H1 (cell line): ENCODE measurements around the gene LY6G5B. TPM values are rescaled to one million over a fixed set of nuclear protein-coding genes. Genes with fewer than 3 reads are reported as not detected.

Experiments used
- CTCF ChIA-PET: fragments of 300-600 bp; sonication (Branson Sonifier 250); formaldehyde crosslinking; loops from one replicate; lab custom pipeline; 2021; ENCODE audit not compliant: partially characterized antibody; lab: Charles Lee
- POLR2A ChIA-PET: fragments of 300-600 bp; sonication (Branson Sonifier 250); formaldehyde crosslinking; loops from one replicate; lab custom pipeline; 2021; ENCODE audit warnings: inconsistent platforms; ENCODE audit not compliant: partially characterized antibody; lab: Charles Lee
- DNase-seq, 2 experiments: peaks; one replicate each; pipeline versions ENCODE4 v3.0.0 to v3.0.0-alpha.2; 2010 to 2022; ENCODE audit warnings: low spot score in 2 of 2, low read depth in 1 of 2, mixed read lengths in 1 of 2
- FAIRE-seq: peaks from 2 replicates; lab custom pipeline; 2011; peaks lifted over from hg19 to GRCh38; lab: Jason Lieb, UNC
- H2AFZ ChIP-seq: 2 replicates; pipeline ENCODE4 v1.8.1; 2012; ENCODE audit warnings: low read length, inconsistent platforms
- H2AK5ac ChIP-seq: 2 replicates; pipeline ENCODE4 v1.6.1; 2013; ENCODE audit warnings: low read depth, low read length
- H2BK120ac ChIP-seq: replicated peaks from 2 replicates; pipeline ENCODE3; 2013; ENCODE audit warnings: low read depth, low read length, inconsistent platforms
- H2BK12ac ChIP-seq: 2 replicates; pipeline ENCODE4 v1.6.1; 2013; ENCODE audit warnings: low read depth, low read length
- H2BK15ac ChIP-seq: 2 replicates; pipeline ENCODE4 v1.6.1; 2013; ENCODE audit warnings: low read length
- H2BK20ac ChIP-seq: 2 replicates; pipeline ENCODE4 v1.6.1; 2013; ENCODE audit warnings: low read length
- H2BK5ac ChIP-seq: 2 replicates; pipeline ENCODE4 v1.6.1; 2013; ENCODE audit warnings: low read depth, low read length
- H3K14ac ChIP-seq: 2 replicates; pipeline ENCODE4 v1.6.1; 2013; ENCODE audit warnings: inconsistent platforms; ENCODE audit not compliant: insufficient read length
- H3K18ac ChIP-seq: 2 replicates; pipeline ENCODE4 v1.6.1; 2013; ENCODE audit warnings: low read length; ENCODE audit errors: extremely low read depth
- H3K23ac ChIP-seq: 2 replicates; pipeline ENCODE4 v1.6.1; 2013; ENCODE audit warnings: inconsistent platforms; ENCODE audit not compliant: insufficient read length
- H3K23me2 ChIP-seq: 2 replicates; pipeline ENCODE4 v1.6.1; 2013; ENCODE audit warnings: low read depth, low read length
- H3K27ac ChIP-seq: 2 replicates; pipeline ENCODE4 v1.6.1; 2011; ENCODE audit warnings: low read depth, low read length, inconsistent platforms
- H3K27me3 ChIP-seq, 4 experiments: replicated peaks in 1 of 4; 1 replicate in 1 of 4; 2 replicates in 3 of 4; pipeline versions ENCODE4 v1.6.1 to v1.8.1; 2011 to 2013; ENCODE audit warnings: low read length in 3 of 4, mild to moderate bottlenecking in 3 of 4, inconsistent platforms in 2 of 4, mixed read lengths in 2 of 4, moderate library complexity in 1 of 4; ENCODE audit not compliant: control insufficient read depth in 3 of 4, insufficient read depth in 3 of 4; ENCODE audit errors: extremely low read depth in 1 of 4
- H3K36me3 ChIP-seq, 4 experiments: 2 replicates each; pipeline versions ENCODE4 v1.6.1 to v1.8.1; 2011 to 2013; ENCODE audit warnings: mild to moderate bottlenecking in 4 of 4, low read length in 3 of 4, moderate library complexity in 2 of 4, control low read depth in 1 of 4, inconsistent platforms in 1 of 4; ENCODE audit not compliant: insufficient read depth in 4 of 4, control insufficient read depth in 2 of 4
- H3K4ac ChIP-seq: replicated peaks from 2 replicates; pipeline ENCODE3; 2013; ENCODE audit warnings: low read length, low read depth, mixed read lengths, inconsistent platforms; ENCODE audit not compliant: insufficient read length
- H3K4me1 ChIP-seq, 4 experiments: replicated peaks in 1 of 4; 1 replicate in 1 of 4; 2 replicates in 3 of 4; pipeline versions ENCODE4 v1.6.1 to v1.8.1; 2011 to 2013; ENCODE audit warnings: low read length in 3 of 4, inconsistent platforms in 2 of 4, mixed read lengths in 1 of 4; ENCODE audit not compliant: insufficient read depth in 4 of 4, control insufficient read depth in 3 of 4
- H3K4me2 ChIP-seq, 2 experiments: 2 replicates each; pipeline versions ENCODE4 v1.6.1 to v1.8.1; 2011 to 2013; ENCODE audit warnings: low read depth in 2 of 2, low read length in 2 of 2, control low read depth in 1 of 2, inconsistent platforms in 1 of 2, mild to moderate bottlenecking in 1 of 2; ENCODE audit not compliant: insufficient read depth in 1 of 2
- H3K4me3 ChIP-seq, 4 experiments: fragments of 200-600, 300-600 bp in 1 of 4; sonication (generic), shearing (Covaris generic), sonication (Bioruptor Twin) in 1 of 4; 2 replicates each; pipeline versions ENCODE4 v1.5.1 to v1.8.1; 2011 to 2016; ENCODE audit warnings: low read length in 4 of 4, low read depth in 3 of 4, control low read depth in 2 of 4, inconsistent platforms in 2 of 4, mild to moderate bottlenecking in 2 of 4, mixed read lengths in 1 of 4, moderate library complexity in 1 of 4; ENCODE audit not compliant: insufficient read depth in 2 of 4; ENCODE audit errors: extremely low read depth in 1 of 4
- H3K56ac ChIP-seq: replicated peaks from 2 replicates; pipeline ENCODE3; 2013; ENCODE audit warnings: low read depth, mild to moderate bottlenecking, mixed read lengths, low read length, inconsistent platforms; ENCODE audit not compliant: insufficient read length
- H3K79me1 ChIP-seq: 2 replicates; pipeline ENCODE4 v1.6.1; 2013; ENCODE audit warnings: low read depth, low read length, control low read depth
- H3K79me2 ChIP-seq, 2 experiments: 2 replicates each; pipeline versions ENCODE4 v1.6.1 to v1.8.1; 2012 to 2013; ENCODE audit warnings: low read length in 2 of 2, mild to moderate bottlenecking in 2 of 2, inconsistent platforms in 1 of 2; ENCODE audit not compliant: insufficient read depth in 2 of 2, control insufficient read depth in 1 of 2
- H3K9ac ChIP-seq, 4 experiments: replicated peaks in 1 of 4; 1 replicate in 1 of 4; 2 replicates in 3 of 4; pipeline versions ENCODE4 v1.6.1 to v1.8.1; 2011 to 2013; ENCODE audit warnings: low read depth in 3 of 4, low read length in 3 of 4, control low read depth in 2 of 4, mild to moderate bottlenecking in 2 of 4, moderate library complexity in 2 of 4, inconsistent platforms in 1 of 4; ENCODE audit errors: extremely low read depth in 1 of 4
- H3K9me3 ChIP-seq, 2 experiments: 2 replicates each; pipeline versions ENCODE4 v1.6.1 to v1.8.1; 2012 to 2013; ENCODE audit warnings: mild to moderate bottlenecking in 2 of 2, moderate library complexity in 2 of 2, control low read depth in 1 of 2, inconsistent platforms in 1 of 2, low read depth in 1 of 2, low read length in 1 of 2, mixed read lengths in 1 of 2; ENCODE audit not compliant: insufficient read depth in 2 of 2
- H4K20me1 ChIP-seq, 2 experiments: replicated peaks in 1 of 2; 2 replicates each; pipeline versions ENCODE3 to v1.8.1; 2011 to 2013; ENCODE audit warnings: inconsistent platforms in 2 of 2, low read length in 2 of 2, mild to moderate bottlenecking in 1 of 2; ENCODE audit not compliant: insufficient read depth in 2 of 2, control insufficient read depth in 1 of 2
- H4K5ac ChIP-seq: 2 replicates; pipeline ENCODE4 v1.6.1; 2013; ENCODE audit warnings: low read length, low read depth, mixed read lengths, inconsistent platforms; ENCODE audit not compliant: insufficient read length
- H4K8ac ChIP-seq: 2 replicates; pipeline ENCODE4 v1.8.0; 2013; ENCODE audit warnings: mild to moderate bottlenecking, moderate library complexity, low read length, inconsistent platforms; ENCODE audit not compliant: insufficient read depth; ENCODE audit errors: extremely low read depth
- H4K91ac ChIP-seq: replicated peaks from 2 replicates; pipeline ENCODE3; 2013; ENCODE audit warnings: low read length, mixed read lengths, inconsistent platforms; ENCODE audit not compliant: insufficient read length
- BCL11A ChIP-seq, 2 experiments: IDR thresholded peaks; one replicate each; pipeline ENCODE4 v1.6.1; 2011; ENCODE audit warnings: low read depth in 2 of 2, low read length in 2 of 2, mild to moderate bottlenecking in 2 of 2
- CEBPB ChIP-seq: IDR thresholded peaks from 2 replicates; pipeline ENCODE4 v1.6.1; 2012; ENCODE audit warnings: low read depth, low read length
- CREB1 ChIP-seq: IDR thresholded peaks from 2 replicates; pipeline ENCODE4 v1.6.1; 2012; ENCODE audit warnings: inconsistent platforms
- CTBP2 ChIP-seq: IDR thresholded peaks from 2 replicates; pipeline ENCODE4 v1.7.0; 2011; ENCODE audit warnings: borderline replicate concordance, mild to moderate bottlenecking, moderate library complexity, mixed read lengths, low read length; ENCODE audit not compliant: insufficient read depth, insufficient read length
- EGR1 ChIP-seq: IDR thresholded peaks from 2 replicates; pipeline ENCODE4 v1.6.1; 2011; ENCODE audit warnings: low read depth, low read length, borderline replicate concordance
- KDM5A ChIP-seq: fragments of 200-600 bp; IDR thresholded peaks from 2 replicates; pipeline ENCODE4 v1.7.1; 2012; ENCODE audit warnings: mild to moderate bottlenecking, low read length, inconsistent platforms, mixed read lengths
- NANOG ChIP-seq: IDR thresholded peaks from 2 replicates; pipeline ENCODE4 v1.6.1; 2011; ENCODE audit warnings: low read length, low read depth, mild to moderate bottlenecking, inconsistent platforms; ENCODE audit not compliant: insufficient read depth, poor library complexity, severe bottlenecking
- SAP30 ChIP-seq: fragments of 300-600 bp; sonication (generic); IDR thresholded peaks from 2 replicates; pipeline ENCODE4 v1.7.1; 2012; ENCODE audit warnings: low read length, moderate library complexity, mild to moderate bottlenecking, inconsistent platforms; ENCODE audit not compliant: insufficient read depth, insufficient replicate concordance
- SRF ChIP-seq: IDR thresholded peaks from 2 replicates; pipeline ENCODE4 v1.6.1; 2011; ENCODE audit warnings: mild to moderate bottlenecking, low read depth, low read length, moderate library complexity
- TAF1 ChIP-seq: IDR thresholded peaks from 2 replicates; pipeline ENCODE4 v1.6.1; 2011; ENCODE audit warnings: mild to moderate bottlenecking, low read depth, low read length
- TAF7 ChIP-seq: optimal IDR thresholded peaks from 2 replicates; pipeline ENCODE3; 2011; ENCODE audit warnings: low read depth, mild to moderate bottlenecking, inconsistent platforms, low read length, moderate library complexity, borderline replicate concordance
- TBP ChIP-seq: IDR thresholded peaks from 2 replicates; pipeline ENCODE4 v1.6.1; 2011; ENCODE audit warnings: low read depth, low read length, improper control_type of control experiment
- ZNF274 ChIP-seq: IDR thresholded peaks from 2 replicates; pipeline ENCODE4 v1.7.0; 2012; ENCODE audit warnings: low read length, borderline replicate concordance; ENCODE audit errors: extremely low read depth
- WGBS, 2 experiments: shearing (Covaris generic) in 1 of 2; methylation state at CpG; one replicate each; pipeline versions ENCODE4 v1.1.6 to v1.1.7; 2013 to 2015; ENCODE audit warnings: low lambda C conversion rate in 2 of 2, mixed read lengths in 2 of 2, inconsistent platforms in 1 of 2, low coverage in 1 of 2, missing lambda C conversion rate in 1 of 2; ENCODE audit not compliant: insufficient replicate concordance in 2 of 2, insufficient coverage in 1 of 2, insufficient read length in 1 of 2; ENCODE audit errors: extremely low coverage in 1 of 2, missing lambda C conversion rate in 1 of 2; 5-methylcytosine and 5-hydroxymethylcytosine counted together
- polyA plus RNA-seq, 7 experiments: library from polyadenylated mRNA; depleted of rRNA in 3 of 7; stranded (reverse) in 5 of 7; unstranded in 2 of 7; fragments of >200 nt in 5 of 7; fragments of 200-250 nt in 2 of 7; gene quantifications; 1 replicate in 5 of 7; 2 replicates in 1 of 7; 4 replicates in 1 of 7; pipeline versions ENCODE4 v1.2.1 to v1.2.3, GENCODE V29; 2011 to 2013; ENCODE audit warnings: missing spikeins in 2 of 7, mixed read lengths in 2 of 7
- total RNA-seq: library from RNA; stranded (reverse); fragmentation: NEBNext Ultra II Directional; extraction: Animal tissue kit (Norgen Biotek cat#: 25700); gene quantifications from 2 replicates; pipeline ENCODE4 v1.2.1, GENCODE V29; 2021
- TF ChIP-seq, protein P1 (sequence below): IDR thresholded peaks from 2 replicates; pipeline ENCODE4 v1.6.1; 2012; ENCODE audit warnings: inconsistent platforms

LY6G5B gene
- total and polyA plus RNA-seq, 2 of the 8 experiments (the other 6 are each of a cell fraction or from before 2014, with no cell fraction given), result 10.6 to 12.6 TPM

DNA sequence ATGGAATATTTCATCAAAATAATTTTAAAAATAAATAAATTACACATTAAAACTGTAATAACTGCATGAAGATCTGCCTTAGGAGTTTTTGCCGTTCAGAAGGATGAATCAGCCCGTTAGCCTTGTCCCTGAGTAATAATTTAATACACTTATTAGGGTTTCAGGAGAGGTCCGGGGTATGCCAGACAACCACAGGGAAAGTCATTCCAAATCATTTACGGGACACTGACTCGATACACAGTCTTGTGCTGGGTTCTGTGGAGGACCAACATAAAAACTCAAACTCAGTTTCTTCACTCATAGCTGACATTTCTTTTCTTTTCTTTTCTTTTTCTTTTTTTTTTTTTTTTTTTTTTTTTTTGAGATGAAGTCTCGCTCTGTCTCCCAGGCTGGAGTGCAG is 36.2 kb downstream of the LY6G5B start:
- 91% methylated on average over 5 of the region's 6 CpGs; no CpG with 5 or more reads in 1 of the 2 experiments for WGBS, 2 experiments
- Histone ChIP-seq H3K27ac (no peak overlapping the region), H4K5ac (no peak overlapping the region), H3K27me3 (no peaks in the 10 kb centered on the region), H4K8ac (no peak overlapping the region), H3K9me3 (no peaks in the 10 kb centered on the region), H3K4ac (no peak overlapping the region), H2AFZ (no peak overlapping the region), H3K9ac (no peak overlapping the region), H4K91ac (no peak overlapping the region), H3K18ac (no peak overlapping the region), H3K4me1 (peaks cover 2 to 7% (median 4%) of the 10 kb centered on the region in 4 experiments; a peak in 5 of 7 replicates), H3K4me3 (no peak overlapping the region), H2BK120ac (no peak overlapping the region), H2BK20ac (no peak overlapping the region), H3K23me2 (peaks cover 11% of the 10 kb centered on the region; the same call in 1 of the 2 replicates), H3K56ac (no peak overlapping the region), H3K79me2 (peaks cover 0 to 7% of the 10 kb centered on the region in 2 experiments; a peak in 2 of 4 replicates), H2BK15ac (no peak overlapping the region), H3K4me2 (no peak overlapping the region), H3K36me3 (no peaks in the 10 kb centered on the region; a peak in 1 of 8 replicates), H2AK5ac (no peak overlapping the region), H3K79me1 (peaks cover 6% of the 10 kb centered on the region), H3K23ac (no peak overlapping the region), H2BK12ac (no peak overlapping the region), H2BK5ac (no peak overlapping the region), H4K20me1 (no peaks in the 10 kb centered on the region), H3K14ac (no peak overlapping the region)
- POLR2A ChIA-PET, result interaction anchor here (1.1 kb wide), 1 partner anchor 34 kb away, joined by 5 read pairs; the partner anchor contains the start of gene MSH5
- DNase-seq (no peak), FAIRE-seq (no peak)
- CTCF ChIA-PET, result interaction anchor here (1.1 to 1.2 kb wide), 2 partner anchors 16 to 64 kb away, joined by 3 read pairs; no protein-coding TSS in a partner anchor
- no peak for TF ChIP-seq SAP30
- TF ChIP-seq, protein P1, sequence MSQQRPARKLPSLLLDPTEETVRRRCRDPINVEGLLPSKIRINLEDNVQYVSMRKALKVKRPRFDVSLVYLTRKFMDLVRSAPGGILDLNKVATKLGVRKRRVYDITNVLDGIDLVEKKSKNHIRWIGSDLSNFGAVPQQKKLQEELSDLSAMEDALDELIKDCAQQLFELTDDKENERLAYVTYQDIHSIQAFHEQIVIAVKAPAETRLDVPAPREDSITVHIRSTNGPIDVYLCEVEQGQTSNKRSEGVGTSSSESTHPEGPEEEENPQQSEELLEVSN, result no peak
- no peak for TF ChIP-seq NANOG
- no peak for TF ChIP-seq ZNF274
- TF ChIP-seq EGR1, result no peak
- no peak for TF ChIP-seq SRF
- no peak for TF ChIP-seq TAF7
- TF ChIP-seq CTBP2, result no peak
- no peak for TF ChIP-seq KDM5A
- no peak for TF ChIP-seq TBP
- TF ChIP-seq TAF1, result no peak
- TF ChIP-seq BCL11A (IDR thresholded peaks at IDR 0.05; ENCODE audit: low read depth in 2 of 2, low read length in 2 of 2), result no peak
- TF ChIP-seq CEBPB, result no peak
- TF ChIP-seq CREB1, result no peak
